GM12801 (cell line): ENCODE data around the gene IL15RA.

Source experiments
- CTCF ChIP-seq: IDR thresholded peaks from one replicate; pipeline ENCODE4 v1.5.1; 2011; ENCODE audit warnings: control low read depth; ENCODE audit not compliant: insufficient read length; ENCODE audit errors: extremely low read depth

IL15RA gene

DNA sequence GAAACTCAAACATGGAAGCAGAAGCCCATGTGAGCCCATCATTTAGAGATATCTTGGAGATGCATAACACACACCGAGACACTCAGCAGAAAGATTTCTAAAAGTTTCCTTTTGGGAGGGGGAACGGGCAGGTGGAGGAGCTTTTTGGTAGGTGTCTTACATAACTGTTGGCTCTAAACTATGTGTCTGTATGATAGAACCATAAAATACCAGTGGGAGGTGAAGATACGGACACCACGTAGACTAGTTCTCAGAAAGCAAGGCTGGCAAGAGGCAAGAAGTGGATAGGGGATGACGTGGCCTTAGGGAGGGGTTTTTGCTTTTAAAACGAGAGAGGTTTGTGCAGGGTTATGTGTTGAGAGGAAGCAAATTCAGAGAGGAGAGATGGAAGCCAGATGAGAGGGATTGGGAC, 36.5 kb downstream of the IL15RA start:
- no peak for TF ChIP-seq CTCF

DNA sequence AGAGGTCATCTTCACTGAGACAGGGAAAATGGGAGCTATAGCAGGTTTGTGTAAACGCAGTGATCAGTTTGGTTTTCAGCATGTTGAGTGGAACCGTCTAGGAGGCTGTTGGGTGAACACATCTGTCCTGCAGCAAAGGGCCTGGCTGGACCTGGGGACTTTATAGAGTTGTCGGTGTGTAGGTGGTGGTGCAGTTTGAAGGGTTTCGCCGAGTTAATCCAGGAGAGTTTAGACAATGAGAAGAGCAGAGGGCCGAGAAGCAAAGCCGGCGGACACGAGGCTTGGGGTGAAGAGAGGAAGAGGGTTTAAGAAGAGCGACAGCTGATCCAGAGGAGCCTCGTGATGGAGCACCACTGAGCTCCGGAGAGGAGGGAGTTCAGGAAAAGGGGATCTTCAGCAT, 39.1 kb downstream of the IL15RA start:
- TF ChIP-seq CTCF: no peak

GRCh38 chr10:5937016-5937415, 40.3 kb downstream of the IL15RA start:
- TF ChIP-seq CTCF: no peak

- TF ChIP-seq CTCF: no peak
Observed at GRCh38 chr10:5935628-5936027, 41.7 kb downstream of the IL15RA start.

GRCh38 chr10:5933909-5934546, 43.3 kb downstream of the IL15RA start:
- TF ChIP-seq CTCF: no peak

GRCh38 chr10:5932345-5932744, 45.0 kb downstream of the IL15RA start:
- no peak for TF ChIP-seq CTCF

DNA sequence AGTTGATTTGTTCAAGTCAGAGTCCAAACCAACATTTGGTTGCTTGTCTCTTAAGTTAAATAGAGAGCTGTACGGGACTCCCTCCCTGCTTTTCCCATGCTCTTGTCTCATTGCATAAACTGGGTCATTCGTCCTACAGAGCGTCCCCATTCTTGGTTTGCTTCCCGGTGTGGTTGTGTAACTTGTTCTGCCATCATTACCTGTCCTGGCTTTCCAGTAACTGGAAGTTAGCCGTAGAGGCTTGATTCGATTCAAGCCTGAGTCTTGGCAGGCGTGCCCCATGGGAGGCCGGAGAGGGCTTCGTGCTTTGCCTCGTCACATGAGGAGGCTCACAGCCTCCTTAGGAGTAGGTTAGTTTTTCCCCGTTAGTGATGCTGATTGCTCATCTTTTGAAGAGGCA, 47.1 kb downstream of the IL15RA start:
- no peak for TF ChIP-seq CTCF
